ENCODE data around the gene MICAL3.

The MICAL3 gene

DNA sequence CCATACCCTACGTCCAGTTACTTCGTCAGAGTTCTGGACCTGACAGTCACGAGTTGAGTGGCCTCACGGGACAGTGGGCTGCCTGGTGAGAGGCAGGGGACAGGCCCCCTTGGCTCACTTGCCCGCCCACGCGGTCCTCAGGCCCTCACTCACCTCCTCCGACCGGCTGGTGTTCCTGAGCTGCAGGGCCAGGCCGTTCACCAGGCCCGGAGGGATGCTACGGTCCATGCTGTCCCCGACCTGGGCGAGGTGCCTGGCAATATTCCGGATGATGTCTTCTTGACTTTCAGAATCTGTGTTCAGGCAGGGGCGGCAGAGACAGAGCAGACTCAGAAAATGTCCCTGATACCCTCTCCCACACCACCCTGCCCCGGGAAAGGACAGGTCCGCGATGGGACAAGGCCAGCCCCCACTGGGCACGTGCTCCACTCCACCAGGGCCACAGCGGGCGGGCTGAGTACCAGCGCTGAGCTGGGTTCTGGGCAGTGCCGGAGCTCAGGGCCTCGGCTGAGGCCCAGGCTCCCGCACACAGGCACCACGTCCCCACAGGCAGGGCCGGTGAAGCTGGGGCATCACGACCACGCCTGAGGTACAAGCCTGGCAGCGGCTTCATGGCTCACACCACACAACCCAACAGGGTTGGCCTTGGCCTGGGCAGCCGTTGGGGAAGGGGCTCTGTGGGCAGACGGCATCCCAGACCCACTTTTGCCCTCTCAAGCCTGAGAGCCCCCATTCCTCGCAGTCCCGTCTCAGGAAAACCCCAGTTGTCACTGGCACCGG lies 285.0 kb downstream of the MICAL3 start:
- ChIA-PET POLR2A (no interaction called here), CTCF (interaction anchor here (1.0 to 1.9 kb wide), 2 partner anchors 46 to 337 kb away, joined by 3 to 5 read pairs; no protein-coding TSS in a partner anchor)
- no peak for DNase-seq (ENCODE audit: extremely low spot score)
- no peak for TF ChIP-seq TARDBP (IDR thresholded peaks at IDR 0.05)

DNA sequence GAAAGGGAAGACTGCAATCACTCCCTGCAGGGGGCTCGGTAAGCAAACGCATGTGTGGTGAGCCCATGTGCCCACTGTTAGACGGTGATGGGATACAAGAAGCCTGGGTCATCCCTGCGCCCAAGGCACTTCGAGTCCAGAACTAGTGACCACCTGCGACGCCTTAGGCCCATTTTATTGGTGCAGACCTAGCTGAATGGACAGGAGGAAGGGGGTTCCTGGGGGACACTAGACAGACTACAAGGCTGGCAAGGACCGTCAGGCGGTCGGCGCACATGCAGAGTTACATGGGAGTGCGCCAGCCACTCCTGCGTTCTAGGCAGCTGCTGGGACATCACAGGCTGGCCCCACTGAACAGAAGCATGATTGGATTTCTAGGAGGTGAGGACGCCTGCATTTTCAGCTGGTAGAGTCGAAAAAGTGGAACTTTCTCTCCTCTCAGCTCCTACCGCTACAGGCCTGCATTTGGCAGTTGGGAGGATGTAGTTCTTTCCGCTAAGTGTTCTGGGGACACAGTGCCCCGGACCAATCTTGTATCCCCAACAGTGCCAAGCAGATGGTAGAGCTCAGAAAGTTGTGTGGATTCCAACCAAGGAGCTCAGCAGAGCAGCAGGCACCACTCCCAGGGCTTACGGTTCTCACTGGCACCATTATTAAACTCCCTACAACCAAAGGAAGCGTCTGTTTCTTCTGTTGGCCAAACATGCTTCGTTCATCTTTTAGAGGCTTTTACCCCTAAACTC lies 285.8 kb downstream of the MICAL3 start:
- CTCF ChIA-PET: interaction anchor here (1.9 kb wide), 1 partner anchor 47 kb away, joined by 5 read pairs; no protein-coding TSS in a partner anchor
- POLR2A ChIA-PET: no interaction called here
- DNase-seq (ENCODE audit: extremely low spot score): no peak
- TF ChIP-seq CTBP1 (IDR thresholded peaks at IDR 0.05; ENCODE audit: borderline replicate concordance): no peak
- no peak for TF ChIP-seq HDGF (IDR thresholded peaks at IDR 0.05; ENCODE audit: borderline replicate concordance)
- no peak for TF ChIP-seq FOXM1 (IDR thresholded peaks at IDR 0.05; ENCODE audit: borderline replicate concordance)
- no peak for TF ChIP-seq LEF1 (IDR thresholded peaks at IDR 0.05; ENCODE audit: borderline replicate concordance)
- no peak for TF ChIP-seq FOXA1 (IDR thresholded peaks at IDR 0.05)
- TF ChIP-seq L3MBTL2 (conservative IDR thresholded peaks at IDR 0.05): no peak
- no peak for TF ChIP-seq NFRKB (IDR thresholded peaks at IDR 0.05)
- TF ChIP-seq FOXK2 (IDR thresholded peaks at IDR 0.05): no peak
- no peak for TF ChIP-seq SP1 (IDR thresholded peaks at IDR 0.05)
- TF ChIP-seq ELF4 (IDR thresholded peaks at IDR 0.05): no peak
- no peak for TF ChIP-seq ZNF384 (IDR thresholded peaks at IDR 0.05)
- TF ChIP-seq TARDBP (IDR thresholded peaks at IDR 0.05): no peak
- TF ChIP-seq BHLHE40 (IDR thresholded peaks at IDR 0.05; ENCODE audit: borderline replicate concordance): no peak
